Sigmoid colon (tissue), 7 donors: ENCODE measurements around the gene P2RX4. TPM values are rescaled to one million over a fixed set of nuclear protein-coding genes. Genes with fewer than 3 reads are reported as not detected.

Experiments
- DNase-seq: peaks from one replicate; pipeline ENCODE4 v3.0.0-alpha.2; 2019
- H3K27ac ChIP-seq, 4 donors: fragments of 200-600 bp; sonication (generic); one replicate each; pipeline ENCODE4 v1.5.1; 2016 to 2019; ENCODE audit warnings: mild to moderate bottlenecking in 1 of 4
- H3K27me3 ChIP-seq, 3 donors: fragments of 200-600 bp; sonication (generic); one replicate each; pipeline ENCODE4 v1.5.1; 2019; ENCODE audit warnings: mild to moderate bottlenecking in 1 of 3
- H3K36me3 ChIP-seq, 4 donors: fragments of 200-600 bp; sonication (generic); one replicate each; pipeline ENCODE4 v1.5.1; 2016 to 2019
- H3K4me1 ChIP-seq, 4 donors: fragments of 200-600 bp; sonication (generic); one replicate each; pipeline ENCODE4 v1.5.1; 2017 to 2019
- H3K4me3 ChIP-seq, 4 donors: fragments of 200-600 bp; sonication (generic); one replicate each; pipeline ENCODE4 v1.5.1; 2017 to 2019; ENCODE audit warnings: mild to moderate bottlenecking in 2 of 4, moderate library complexity in 1 of 4
- H3K9me3 ChIP-seq, 4 donors: fragments of 200-600 bp in 3 of 4; sonication (generic) in 3 of 4; one replicate each; pipeline versions ENCODE4 v1.5.1 to v1.6.1; 2013 to 2019
- CTCF ChIP-seq, 4 experiments: fragments of 450-650 bp in 3 of 4; fragments of 200-600 bp in 1 of 4; IDR thresholded peaks; one replicate each; pipeline ENCODE4 v1.5.1; 2016 to 2019; ENCODE audit warnings: antibody characterized with exemption in 4 of 4, mild to moderate bottlenecking in 3 of 4, moderate library complexity in 2 of 4
- EP300 ChIP-seq, 4 donors: sonication (generic); formaldehyde crosslinking; IDR thresholded peaks; one replicate each; pipeline ENCODE4 v1.6.1; 2017; ENCODE audit warnings: antibody characterized with exemption in 4 of 4
- POLR2A ChIP-seq, 2 donors: fragments of 450-650 bp; IDR thresholded peaks; one replicate each; pipeline ENCODE4 v1.6.1; 2016; ENCODE audit warnings: antibody characterized with exemption in 2 of 2, mild to moderate bottlenecking in 2 of 2, moderate library complexity in 2 of 2
- POLR2AphosphoS5 ChIP-seq, 4 donors: sonication (generic); formaldehyde crosslinking; IDR thresholded peaks; one replicate each; pipeline ENCODE4 v1.6.1; 2017; ENCODE audit warnings: antibody characterized with exemption in 4 of 4
- WGBS, 2 donors: extraction: QIAGEN DNeasy Blood & Tissue Kit; methylation state at CpG; one replicate each; pipeline ENCODE4 v1.1.7; 2013; 5-methylcytosine and 5-hydroxymethylcytosine counted together
- intact Hi-C: fragments of 100-400 bp; cut with DNase I; formaldehyde crosslinking; loops from one replicate; pipeline ENCODE4 v1.15.1; 2023
- polyA plus RNA-seq, 3 donors: library from polyadenylated mRNA; stranded (reverse); fragments of 200-250 nt; gene quantifications; one replicate each; pipeline ENCODE4 v1.2.3, GENCODE V29; 2013
- total RNA-seq, 4 donors: library from RNA; depleted of rRNA; stranded (reverse); fragments of >200 nt; gene quantifications; one replicate each; pipeline ENCODE4 v1.1.0, GENCODE V29; 2016
- donor health status: healthy with polysubstance abuse.
- donor health status: Bipolar disorder and iron deficiency.
- donor health status: healthy.

Gene P2RX4
- total and polyA plus RNA-seq, 7 donors: 26.0 to 84.4 (median 36.9) TPM

GRCh38 chr12:121209221-121209620 is 708 bp upstream of the P2RX4 start:
- peak overlapping the region; percentile 62 to 73 (median 68) for H3K4me3 ChIP-seq
- H3K4me1 ChIP-seq: peaks cover 0 to 16% (median 9%) of the 10 kb centered on the region in 4 donors
- WGBS, 2 donors: 93% methylated on average over 15 of the region's 15 CpGs
- H3K36me3 ChIP-seq: peaks cover 0 to 4% (median 0%) of the 10 kb centered on the region in 4 donors
- H3K27me3 ChIP-seq: no peaks in the 10 kb centered on the region
- H3K9me3 ChIP-seq: no peaks in the 10 kb centered on the region
- peak overlapping the region; percentile 89 to 91 (median 90) for H3K27ac ChIP-seq
- DNase-seq: no peak
- no peak for TF ChIP-seq CTCF (IDR thresholded peaks at IDR 0.05)
- TF ChIP-seq POLR2AphosphoS5 (IDR thresholded peaks at IDR 0.05): no peak
- TF ChIP-seq POLR2A (IDR thresholded peaks at IDR 0.05): no peak
- no peak for TF ChIP-seq EP300 (IDR thresholded peaks at IDR 0.05)
- intact Hi-C loops: loop anchor here (10.0 kb wide), 1 partner anchor 86 kb away; the partner anchor contains the start of gene CAMKK2

GRCh38 chr12:121212875-121213274 is 2.9 kb downstream of the P2RX4 start:
- Histone ChIP-seq H3K27me3 (no peaks in the 10 kb centered on the region), H3K4me3 (no peak overlapping the region), H3K36me3 (peaks cover 0 to 12% (median 2%) of the 10 kb centered on the region in 4 donors), H3K27ac (no peak overlapping the region), H3K9me3 (no peaks in the 10 kb centered on the region), H3K4me1 (peaks cover 0 to 22% (median 17%) of the 10 kb centered on the region in 4 donors)
- DNase-seq: no peak
- TF ChIP-seq CTCF (IDR thresholded peaks at IDR 0.05): no peak
- no peak for TF ChIP-seq POLR2A (IDR thresholded peaks at IDR 0.05)
- no peak for TF ChIP-seq EP300 (IDR thresholded peaks at IDR 0.05)
- TF ChIP-seq POLR2AphosphoS5 (IDR thresholded peaks at IDR 0.05): no peak
- intact Hi-C loops: no loop called here
- WGBS, 2 donors: 93 to 96% methylated on average over 5 of the region's 5 CpGs

- Histone ChIP-seq H3K36me3 (peaks cover 0 to 17% (median 2%) of the 10 kb centered on the region in 4 donors), H3K9me3 (no peaks in the 10 kb centered on the region), H3K4me1 (peaks cover 0 to 21% (median 16%) of the 10 kb centered on the region in 4 donors), H3K27me3 (no peaks in the 10 kb centered on the region), H3K4me3 (no peak overlapping the region), H3K27ac (peak overlapping the region in 3 of 4 donors; percentile 36 to 55 (median 51))
- no peak for DNase-seq
- intact Hi-C loops: no loop called here
- no peak for TF ChIP-seq POLR2A (IDR thresholded peaks at IDR 0.05)
- TF ChIP-seq EP300 (IDR thresholded peaks at IDR 0.05): no peak
- peak in 1 of 4 donors; percentile 5 for TF ChIP-seq POLR2AphosphoS5 (IDR thresholded peaks at IDR 0.05)
- no peak for TF ChIP-seq CTCF (IDR thresholded peaks at IDR 0.05)
- 61 to 77% methylated on average over 11 of the region's 11 CpGs for WGBS, 2 donors
Observed at GRCh38 chr12:121214166-121214777, 4.3 kb downstream of the P2RX4 start.

- no peak for TF ChIP-seq POLR2A (IDR thresholded peaks at IDR 0.05)
- TF ChIP-seq CTCF (IDR thresholded peaks at IDR 0.05): no peak
- no peak for TF ChIP-seq EP300 (IDR thresholded peaks at IDR 0.05)
- TF ChIP-seq POLR2AphosphoS5 (IDR thresholded peaks at IDR 0.05): peak in 1 of 4 donors; percentile 44
- H3K4me1 ChIP-seq: peaks cover 0 to 18% (median 15%) of the 10 kb centered on the region in 4 donors
- no peak overlapping the region for H3K4me3 ChIP-seq
- H3K9me3 ChIP-seq: no peaks in the 10 kb centered on the region
- H3K36me3 ChIP-seq: peaks cover 0 to 17% (median 2%) of the 10 kb centered on the region in 4 donors
- no peak for DNase-seq
- intact Hi-C loops: no loop called here
- WGBS, 2 donors: 34 to 58% methylated on average over 14 of the region's 14 CpGs
- peak overlapping the region in 3 of 4 donors; percentile 36 to 55 (median 51) for H3K27ac ChIP-seq
- no peaks in the 10 kb centered on the region for H3K27me3 ChIP-seq
Observed at GRCh38 chr12:121214855-121215745, 5.2 kb downstream of the P2RX4 start.
